Mammary epithelial cell (primary cell): ENCODE data around the gene RCCD1.

Source experiments
- EZH2 ChIP-seq: IDR thresholded peaks from 2 replicates; pipeline ENCODE4 v1.6.1; 2012; ENCODE audit warnings: low read length, inconsistent platforms, borderline replicate concordance
- TF ChIP-seq, protein P1 (sequence below), 2 donors: IDR thresholded peaks in 1 of 2; conservative IDR thresholded peaks in 1 of 2; 2 replicates each; pipeline ENCODE4 v1.5.1; 2011 to 2012; ENCODE audit warnings: inconsistent platforms in 2 of 2, low read length in 2 of 2, mild to moderate bottlenecking in 2 of 2, control low read depth in 1 of 2, low read depth in 1 of 2; ENCODE audit not compliant: insufficient read depth in 1 of 2; ENCODE audit errors: extremely low read depth in 1 of 2

DNA sequence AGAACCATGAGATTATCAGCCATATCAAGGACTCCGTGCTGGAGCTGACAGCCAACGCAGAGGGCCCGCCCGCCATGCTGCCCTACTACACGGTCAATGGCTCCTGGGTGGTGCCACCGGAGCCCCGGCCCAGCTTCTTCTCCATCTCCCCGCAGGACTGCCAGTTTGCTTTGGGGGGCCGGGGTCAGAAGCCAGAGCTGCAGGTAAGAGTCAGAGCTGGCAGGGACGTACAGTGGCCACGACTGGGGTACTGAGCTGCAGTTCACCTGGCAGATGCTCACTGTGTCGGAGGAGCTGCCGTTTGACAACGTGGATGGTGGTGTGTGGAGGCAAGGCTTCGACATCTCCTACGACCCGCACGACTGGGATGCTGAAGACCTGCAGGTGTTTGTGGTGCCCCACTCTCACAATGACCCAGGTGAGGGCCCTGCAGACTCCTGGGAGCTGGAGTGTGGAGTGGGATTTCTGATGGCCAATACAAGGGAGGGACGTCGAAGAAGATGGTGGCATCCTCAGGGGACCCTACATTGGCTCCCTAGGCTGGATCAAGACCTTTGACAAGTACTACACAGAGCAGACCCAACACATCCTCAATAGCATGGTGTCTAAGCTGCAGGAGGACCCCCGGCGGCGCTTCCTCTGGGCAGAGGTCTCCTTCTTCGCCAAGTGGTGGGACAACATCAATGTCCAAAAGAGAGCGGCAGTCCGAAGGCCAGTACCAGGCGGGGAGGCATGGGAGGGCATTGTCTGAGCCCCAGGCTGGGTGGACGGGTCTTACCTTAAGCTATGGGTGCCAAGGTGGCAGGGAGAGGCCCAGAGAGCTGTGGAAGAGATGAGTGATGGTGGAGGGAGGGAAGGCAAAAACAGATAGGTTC is 49.1 kb upstream of the RCCD1 start:
- TF ChIP-seq, protein P1, sequence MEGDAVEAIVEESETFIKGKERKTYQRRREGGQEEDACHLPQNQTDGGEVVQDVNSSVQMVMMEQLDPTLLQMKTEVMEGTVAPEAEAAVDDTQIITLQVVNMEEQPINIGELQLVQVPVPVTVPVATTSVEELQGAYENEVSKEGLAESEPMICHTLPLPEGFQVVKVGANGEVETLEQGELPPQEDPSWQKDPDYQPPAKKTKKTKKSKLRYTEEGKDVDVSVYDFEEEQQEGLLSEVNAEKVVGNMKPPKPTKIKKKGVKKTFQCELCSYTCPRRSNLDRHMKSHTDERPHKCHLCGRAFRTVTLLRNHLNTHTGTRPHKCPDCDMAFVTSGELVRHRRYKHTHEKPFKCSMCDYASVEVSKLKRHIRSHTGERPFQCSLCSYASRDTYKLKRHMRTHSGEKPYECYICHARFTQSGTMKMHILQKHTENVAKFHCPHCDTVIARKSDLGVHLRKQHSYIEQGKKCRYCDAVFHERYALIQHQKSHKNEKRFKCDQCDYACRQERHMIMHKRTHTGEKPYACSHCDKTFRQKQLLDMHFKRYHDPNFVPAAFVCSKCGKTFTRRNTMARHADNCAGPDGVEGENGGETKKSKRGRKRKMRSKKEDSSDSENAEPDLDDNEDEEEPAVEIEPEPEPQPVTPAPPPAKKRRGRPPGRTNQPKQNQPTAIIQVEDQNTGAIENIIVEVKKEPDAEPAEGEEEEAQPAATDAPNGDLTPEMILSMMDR (conservative IDR thresholded peaks at IDR 0.05 in 1 of 2, IDR thresholded peaks at IDR 0.05 in 1 of 2; ENCODE audit: extremely low read depth in 1 of 2, insufficient read depth in 1 of 2, low read depth in 1 of 2, low read length in 2 of 2) = no peak
- TF ChIP-seq EZH2 = no peak
